Muscle layer of duodenum (tissue), 2 donors: Measurements from ENCODE around the gene EPB41.
"Not testable (repeated sequence)": the region's sequence is repeated elsewhere in the genome, so short reads cannot be mapped to it uniquely, and the experiment has no call there.

ENCODE experiments used
- H3K27ac ChIP-seq: one replicate; pipeline ENCODE4 v1.7.0; 2013; ENCODE audit warnings: mild to moderate bottlenecking, low read length
- H3K27me3 ChIP-seq: one replicate; pipeline ENCODE4 v1.7.0; 2013; ENCODE audit warnings: low read depth, mild to moderate bottlenecking, control low read depth, low read length
- H3K36me3 ChIP-seq, 2 donors: one replicate each; pipeline ENCODE4 v1.7.0; 2013; ENCODE audit warnings: low read length in 2 of 2, control low read depth in 1 of 2, mild to moderate bottlenecking in 1 of 2; ENCODE audit not compliant: insufficient read depth in 2 of 2, control insufficient read depth in 1 of 2
- H3K4me1 ChIP-seq, 2 donors: one replicate each; pipeline ENCODE4 v1.7.0; 2013; ENCODE audit warnings: low read length in 2 of 2, mild to moderate bottlenecking in 2 of 2, control low read depth in 1 of 2, moderate library complexity in 1 of 2; ENCODE audit not compliant: insufficient read depth in 2 of 2, control insufficient read depth in 1 of 2
- H3K4me3 ChIP-seq, 2 donors: one replicate each; pipeline ENCODE4 v1.7.0; 2013; ENCODE audit warnings: low read length in 2 of 2, low read depth in 1 of 2, mild to moderate bottlenecking in 1 of 2
- H3K9me3 ChIP-seq, 2 donors: one replicate each; pipeline ENCODE4 v1.7.0; 2013; ENCODE audit warnings: low read length in 2 of 2, control low read depth in 1 of 2, mild to moderate bottlenecking in 1 of 2; ENCODE audit not compliant: control insufficient read depth in 1 of 2
- donor health status: healthy.

The EPB41 gene

GRCh38 chr1:29033829-29034466 lies 119.6 kb downstream of the EPB41 start:
- H3K9me3 ChIP-seq = no peaks in the 10 kb centered on the region
- H3K4me1 ChIP-seq = no peaks in the 10 kb centered on the region
- no peaks in the 10 kb centered on the region for H3K27me3 ChIP-seq
- H3K36me3 ChIP-seq = no peaks in the 10 kb centered on the region
- H3K27ac ChIP-seq = no peak overlapping the region
- H3K4me3 ChIP-seq = no peak overlapping the region

GRCh38 chr1:29043274-29043965 lies 129.1 kb downstream of the EPB41 start:
- H3K4me1 ChIP-seq = no peaks in the 10 kb centered on the region
- H3K9me3 ChIP-seq = no peaks in the 10 kb centered on the region
- H3K4me3 ChIP-seq = no peak overlapping the region
- no peak overlapping the region for H3K27ac ChIP-seq
- H3K27me3 ChIP-seq = no peaks in the 10 kb centered on the region
- H3K36me3 ChIP-seq = peaks cover 0 to 7% of the 10 kb centered on the region in 2 donors

GRCh38 chr1:29044010-29044409 lies 129.6 kb downstream of the EPB41 start:
- Histone ChIP-seq H3K27ac (no peak overlapping the region), H3K27me3 (no peaks in the 10 kb centered on the region), H3K4me1 (no peaks in the 10 kb centered on the region), H3K36me3 (peaks cover 0 to 7% of the 10 kb centered on the region in 2 donors), H3K4me3 (no peak overlapping the region), H3K9me3 (no peaks in the 10 kb centered on the region)

GRCh38 chr1:29045663-29046062 lies 131.3 kb downstream of the EPB41 start:
- H3K9me3 ChIP-seq, H3K4me3 ChIP-seq, H3K27me3 ChIP-seq, H3K27ac ChIP-seq, H3K36me3 ChIP-seq, H3K4me1 ChIP-seq: not testable (repeated sequence)

GRCh38 chr1:29047142-29047541 lies 132.8 kb downstream of the EPB41 start:
- Histone ChIP-seq H3K36me3 (no peaks in the 10 kb centered on the region), H3K4me3 (no peak overlapping the region), H3K4me1 (no peaks in the 10 kb centered on the region), H3K27me3 (no peaks in the 10 kb centered on the region), H3K27ac (no peak overlapping the region), H3K9me3 (no peaks in the 10 kb centered on the region)

GRCh38 chr1:29050166-29050565 lies 135.8 kb downstream of the EPB41 start:
- no peak overlapping the region for H3K4me3 ChIP-seq
- H3K36me3 ChIP-seq = no peaks in the 10 kb centered on the region
- no peaks in the 10 kb centered on the region for H3K9me3 ChIP-seq
- H3K4me1 ChIP-seq = no peaks in the 10 kb centered on the region
- no peaks in the 10 kb centered on the region for H3K27me3 ChIP-seq
- no peak overlapping the region for H3K27ac ChIP-seq

GRCh38 chr1:29052100-29052499 lies 137.7 kb downstream of the EPB41 start:
- Histone ChIP-seq H3K4me3 (no peak overlapping the region), H3K4me1 (no peaks in the 10 kb centered on the region), H3K27me3 (no peaks in the 10 kb centered on the region), H3K9me3 (no peaks in the 10 kb centered on the region), H3K27ac (no peak overlapping the region), H3K36me3 (no peaks in the 10 kb centered on the region)

GRCh38 chr1:29052941-29053340 lies 138.6 kb downstream of the EPB41 start:
- H3K27ac ChIP-seq = no peak overlapping the region
- no peaks in the 10 kb centered on the region for H3K36me3 ChIP-seq
- H3K4me1 ChIP-seq = no peaks in the 10 kb centered on the region
- no peaks in the 10 kb centered on the region for H3K27me3 ChIP-seq
- H3K4me3 ChIP-seq = no peak overlapping the region
- no peaks in the 10 kb centered on the region for H3K9me3 ChIP-seq

- H3K4me1 ChIP-seq = no peaks in the 10 kb centered on the region
- H3K9me3 ChIP-seq = no peaks in the 10 kb centered on the region
- H3K36me3 ChIP-seq = no peaks in the 10 kb centered on the region
- no peak overlapping the region for H3K27ac ChIP-seq
- no peaks in the 10 kb centered on the region for H3K27me3 ChIP-seq
- no peak overlapping the region for H3K4me3 ChIP-seq
These were observed 140.8 kb downstream of the EPB41 start for GRCh38 chr1:29055160-29055559.

- no peaks in the 10 kb centered on the region for H3K4me1 ChIP-seq
- H3K36me3 ChIP-seq = no peaks in the 10 kb centered on the region
- H3K4me3 ChIP-seq = no peak overlapping the region
- H3K27ac ChIP-seq = no peak overlapping the region
- no peaks in the 10 kb centered on the region for H3K9me3 ChIP-seq
- H3K27me3 ChIP-seq = no peaks in the 10 kb centered on the region
These were observed 141.9 kb downstream of the EPB41 start for GRCh38 chr1:29056256-29056655.

- Histone ChIP-seq H3K36me3 (no peaks in the 10 kb centered on the region), H3K27me3 (no peaks in the 10 kb centered on the region), H3K27ac (no peak overlapping the region), H3K4me3 (no peak overlapping the region), H3K9me3 (no peaks in the 10 kb centered on the region), H3K4me1 (no peaks in the 10 kb centered on the region)
These were observed 143.3 kb downstream of the EPB41 start for GRCh38 chr1:29057700-29058099.
